Measurements from ENCODE around the gene CRIP3.
"Not testable (repeated sequence)": the region's sequence is repeated elsewhere in the genome, so short reads cannot be mapped to it uniquely, and the experiment has no call there.

CRIP3 gene

DNA sequence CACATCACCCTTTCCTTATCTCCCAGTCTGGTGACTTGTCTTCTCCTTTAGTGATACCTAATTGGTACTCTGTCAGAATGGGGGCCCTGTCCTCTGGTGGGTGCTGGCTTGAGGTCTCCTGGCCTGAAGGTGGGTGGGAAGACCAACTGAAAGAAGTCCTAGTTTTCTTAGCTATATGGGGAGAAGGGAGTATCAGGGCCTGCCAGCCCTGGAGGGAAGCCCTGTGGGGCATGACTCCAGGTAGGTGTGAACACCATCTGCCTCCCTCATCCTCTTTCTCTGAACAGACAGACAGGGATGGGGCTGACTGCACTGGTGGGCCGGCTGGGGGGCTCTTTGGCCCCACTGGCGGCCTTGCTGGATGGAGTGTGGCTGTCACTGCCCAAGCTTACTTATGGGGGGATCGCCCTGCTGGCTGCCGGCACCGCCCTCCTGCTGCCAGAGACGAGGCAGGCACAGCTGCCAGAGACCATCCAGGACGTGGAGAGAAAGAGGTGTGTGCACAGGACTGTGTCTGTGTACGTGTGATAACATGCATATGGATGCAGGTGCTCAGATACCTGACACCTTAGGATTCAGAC, 4.8 kb downstream of the CRIP3 start:
- Histone ChIP-seq H3F3A (ENCODE audit: low read depth) (no peaks in the 10 kb centered on the region), H3K9me3 (ENCODE audit: insufficient read depth, low read depth, low read length) (no peaks in the 10 kb centered on the region), H3K4me2 (ENCODE audit: low read depth, low read length, poor library complexity, severe bottlenecking) (no peak overlapping the region), H3K9me2 (replicated peaks; ENCODE audit: low read depth, low read length) (no peaks in the 10 kb centered on the region), H3K4me3 (ENCODE audit: low read length, poor library complexity, severe bottlenecking) (no peak overlapping the region), H3K36me3 (ENCODE audit: insufficient read depth, low read length) (no peaks in the 10 kb centered on the region), H3K9ac (ENCODE audit: low read depth, low read length, poor library complexity, severe bottlenecking) (no peak overlapping the region), H3K4me1 (ENCODE audit: insufficient read depth, low read length, poor library complexity, severe bottlenecking) (no peaks in the 10 kb centered on the region), H2AFZ (ENCODE audit: low read length) (no peak overlapping the region), H4K20me1 (ENCODE audit: insufficient read depth, low read length, poor library complexity, severe bottlenecking) (no peaks in the 10 kb centered on the region), H3K79me2 (ENCODE audit: insufficient read depth, low read length) (no peaks in the 10 kb centered on the region), H3K27me3 (ENCODE audit: insufficient read depth, low read length, poor library complexity, severe bottlenecking) (no peaks in the 10 kb centered on the region)
- TF ChIP-seq EZH2phosphoT487 (IDR thresholded peaks at IDR 0.05; ENCODE audit: borderline replicate concordance): no peak
- TF ChIP-seq, protein P1, sequence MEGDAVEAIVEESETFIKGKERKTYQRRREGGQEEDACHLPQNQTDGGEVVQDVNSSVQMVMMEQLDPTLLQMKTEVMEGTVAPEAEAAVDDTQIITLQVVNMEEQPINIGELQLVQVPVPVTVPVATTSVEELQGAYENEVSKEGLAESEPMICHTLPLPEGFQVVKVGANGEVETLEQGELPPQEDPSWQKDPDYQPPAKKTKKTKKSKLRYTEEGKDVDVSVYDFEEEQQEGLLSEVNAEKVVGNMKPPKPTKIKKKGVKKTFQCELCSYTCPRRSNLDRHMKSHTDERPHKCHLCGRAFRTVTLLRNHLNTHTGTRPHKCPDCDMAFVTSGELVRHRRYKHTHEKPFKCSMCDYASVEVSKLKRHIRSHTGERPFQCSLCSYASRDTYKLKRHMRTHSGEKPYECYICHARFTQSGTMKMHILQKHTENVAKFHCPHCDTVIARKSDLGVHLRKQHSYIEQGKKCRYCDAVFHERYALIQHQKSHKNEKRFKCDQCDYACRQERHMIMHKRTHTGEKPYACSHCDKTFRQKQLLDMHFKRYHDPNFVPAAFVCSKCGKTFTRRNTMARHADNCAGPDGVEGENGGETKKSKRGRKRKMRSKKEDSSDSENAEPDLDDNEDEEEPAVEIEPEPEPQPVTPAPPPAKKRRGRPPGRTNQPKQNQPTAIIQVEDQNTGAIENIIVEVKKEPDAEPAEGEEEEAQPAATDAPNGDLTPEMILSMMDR (conservative IDR thresholded peaks at IDR 0.05; ENCODE audit: low read length): no peak

DNA sequence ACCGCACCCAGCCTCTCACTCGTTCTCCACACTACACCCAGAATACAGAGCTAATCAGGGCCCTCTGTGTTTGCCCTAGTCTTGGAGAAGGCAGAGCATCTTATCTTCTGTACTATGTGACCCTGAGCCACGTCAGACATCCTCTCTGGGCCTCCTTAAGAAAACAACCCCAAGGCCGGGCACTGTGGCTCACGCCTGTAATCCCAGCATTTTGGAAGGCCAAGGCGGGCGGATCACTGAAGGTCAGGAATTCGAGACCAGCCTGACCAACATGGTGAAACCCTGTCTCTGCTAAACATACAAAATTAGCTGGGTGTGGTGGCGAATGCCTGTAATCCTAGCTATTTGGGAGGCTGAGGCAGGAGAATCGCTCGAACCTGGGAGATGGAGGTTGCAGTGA, 5.6 kb downstream of the CRIP3 start:
- not testable (repeated sequence) for H3K9me3 ChIP-seq (ENCODE audit: insufficient read depth, low read depth, low read length); H3K9ac ChIP-seq (ENCODE audit: low read depth, low read length, poor library complexity, severe bottlenecking); H2AFZ ChIP-seq (ENCODE audit: low read length); H3K4me1 ChIP-seq (ENCODE audit: insufficient read depth, low read length, poor library complexity, severe bottlenecking); H3K79me2 ChIP-seq (ENCODE audit: insufficient read depth, low read length); H4K20me1 ChIP-seq (ENCODE audit: insufficient read depth, low read length, poor library complexity, severe bottlenecking); H3K27me3 ChIP-seq (ENCODE audit: insufficient read depth, low read length, poor library complexity, severe bottlenecking); H3K4me2 ChIP-seq (ENCODE audit: low read depth, low read length, poor library complexity, severe bottlenecking); H3K9me2 ChIP-seq (replicated peaks; ENCODE audit: low read depth, low read length); H3K36me3 ChIP-seq (ENCODE audit: insufficient read depth, low read length); H3F3A ChIP-seq (ENCODE audit: low read depth); H3K4me3 ChIP-seq (ENCODE audit: low read length, poor library complexity, severe bottlenecking)

DNA sequence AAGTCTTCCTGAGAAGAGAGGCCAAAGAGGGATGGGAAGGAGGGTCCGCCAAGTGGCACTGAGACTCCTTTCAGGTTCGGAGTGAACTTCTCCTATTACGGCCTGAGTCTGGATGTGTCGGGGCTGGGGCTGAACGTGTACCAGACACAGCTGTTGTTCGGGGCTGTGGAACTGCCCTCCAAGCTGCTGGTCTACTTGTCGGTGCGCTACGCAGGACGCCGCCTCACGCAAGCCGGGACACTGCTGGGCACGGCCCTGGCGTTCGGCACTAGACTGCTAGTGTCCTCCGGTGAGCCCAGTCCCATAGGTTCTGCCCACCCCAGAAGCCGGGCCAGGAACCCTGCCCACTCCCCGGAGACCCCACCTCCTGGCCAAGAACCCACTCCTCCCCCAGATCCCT, 6.5 kb downstream of the CRIP3 start:
- no peaks in the 10 kb centered on the region for H4K20me1 ChIP-seq (ENCODE audit: insufficient read depth, low read length, poor library complexity, severe bottlenecking)
- no peak overlapping the region for H2AFZ ChIP-seq (ENCODE audit: low read length)
- H3K9me3 ChIP-seq (ENCODE audit: insufficient read depth, low read depth, low read length): no peaks in the 10 kb centered on the region
- no peaks in the 10 kb centered on the region for H3K79me2 ChIP-seq (ENCODE audit: insufficient read depth, low read length)
- H3K27me3 ChIP-seq (ENCODE audit: insufficient read depth, low read length, poor library complexity, severe bottlenecking): no peaks in the 10 kb centered on the region
- no peak for TF ChIP-seq EZH2phosphoT487 (IDR thresholded peaks at IDR 0.05; ENCODE audit: borderline replicate concordance)
- TF ChIP-seq, protein P1 (conservative IDR thresholded peaks at IDR 0.05; ENCODE audit: low read length): no peak
- no peaks in the 10 kb centered on the region for H3F3A ChIP-seq (ENCODE audit: low read depth)
- H3K4me2 ChIP-seq (ENCODE audit: low read depth, low read length, poor library complexity, severe bottlenecking): no peak overlapping the region
- H3K9me2 ChIP-seq (replicated peaks; ENCODE audit: low read depth, low read length): no peaks in the 10 kb centered on the region
- no peak overlapping the region for H3K4me3 ChIP-seq (ENCODE audit: low read length, poor library complexity, severe bottlenecking)
- no peaks in the 10 kb centered on the region for H3K4me1 ChIP-seq (ENCODE audit: insufficient read depth, low read length, poor library complexity, severe bottlenecking)
- no peaks in the 10 kb centered on the region for H3K36me3 ChIP-seq (ENCODE audit: insufficient read depth, low read length)
- H3K9ac ChIP-seq (ENCODE audit: low read depth, low read length, poor library complexity, severe bottlenecking): no peak overlapping the region
